ENCODE results near the gene CTDP1.

DNA sequence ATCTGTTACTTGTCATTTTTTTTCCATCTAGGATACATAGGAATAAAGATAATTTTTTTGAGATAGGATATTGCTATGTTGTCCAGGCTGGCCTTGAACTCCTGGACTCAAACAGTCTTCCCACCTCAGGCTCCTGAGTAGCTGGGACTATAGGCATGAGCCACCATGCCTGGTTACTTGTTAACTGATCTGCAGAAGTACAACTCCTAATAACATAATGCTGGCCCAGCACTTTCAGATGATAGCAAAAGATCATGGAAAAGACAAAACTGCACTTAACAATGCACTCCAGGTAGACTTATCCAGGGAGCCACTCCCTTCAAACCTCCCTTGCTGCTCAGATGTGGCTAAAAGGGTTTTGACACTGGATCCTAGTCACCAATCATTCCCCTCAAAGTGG is 11.4 kb upstream of the CTDP1 start:
- TF ChIP-seq POLR2A (IDR thresholded peaks at IDR 0.05; ENCODE audit: low read length): no peak
- TF ChIP-seq GATA1 (IDR thresholded peaks at IDR 0.05; ENCODE audit: low read depth, low read length): no peak
